GM18858 (cell line): ENCODE measurements around the gene SLC66A1.

Source experiments
- ATAC-seq: cut with Tn5 transposase; IDR thresholded peaks from one replicate; pipeline ENCODE4 v1.9.1; 2021; ENCODE audit not compliant: unreplicated experiment

The SLC66A1 gene

GRCh38 chr1:19375631-19376400, 63.7 kb downstream of the SLC66A1 start:
- no peak for ATAC-seq

- ATAC-seq: no peak
Observed at GRCh38 chr1:19376428-19377372, 64.6 kb downstream of the SLC66A1 start.

- ATAC-seq: no peak
Observed at GRCh38 chr1:19377812-19378718, 65.9 kb downstream of the SLC66A1 start.
